ENCODE results near the gene CENPK.
"Not testable (repeated sequence)": the region's sequence is repeated elsewhere in the genome, so short reads cannot be mapped to it uniquely, and the experiment has no call there.

The CENPK gene

GRCh38 chr5:65562731-65563701 is at the start of gene CENPK, which contains the start of gene PPWD1:
Gene CENPK, minus strand, starts transcription at chr5:65563168. Its CDS starts 8,261 bp downstream, at chr5:65554907.
Gene PPWD1, plus strand, starts transcription at chr5:65563296. Its CDS starts 15 bp downstream, at chr5:65563311.
- peak; percentile 92 for DNase-seq

- no peak for DNase-seq
These were observed 49.4 kb upstream of the CENPK start for GRCh38 chr5:65612298-65612907.

- no peak for DNase-seq
These were observed 48.6 kb upstream of the CENPK start for GRCh38 chr5:65611524-65611923.

GRCh38 chr5:65601761-65602160 is 38.8 kb upstream of the CENPK start:
- DNase-seq, result not testable (repeated sequence)

- DNase-seq, result no peak
These were observed 25.7 kb upstream of the CENPK start for GRCh38 chr5:65588694-65589093.

- DNase-seq, result no peak
These were observed 14.2 kb upstream of the CENPK start for GRCh38 chr5:65577141-65577540.

- no peak for DNase-seq
These were observed 7.7 kb upstream of the CENPK start for GRCh38 chr5:65570598-65571226.

GRCh38 chr5:65566505-65566904 is 3.5 kb upstream of the CENPK start:
- DNase-seq, result no peak

- DNase-seq, result no peak
These were observed 809 bp upstream of the CENPK start for GRCh38 chr5:65563777-65564176.

- DNase-seq, result no peak
These were observed 6.2 kb downstream of the CENPK start for GRCh38 chr5:65556718-65557117.

- no peak for DNase-seq
These were observed 6.8 kb downstream of the CENPK start for GRCh38 chr5:65556181-65556580.

GRCh38 chr5:65555287-65555686 is 7.7 kb downstream of the CENPK start:
- DNase-seq, result no peak

- no peak for DNase-seq
These were observed 9.0 kb downstream of the CENPK start for GRCh38 chr5:65553941-65554340.

- DNase-seq, result no peak
These were observed 14.7 kb downstream of the CENPK start for GRCh38 chr5:65548281-65548680.

- DNase-seq, result no peak
These were observed 16.8 kb downstream of the CENPK start for GRCh38 chr5:65546141-65546540.

GRCh38 chr5:65544473-65544872 is 18.5 kb downstream of the CENPK start:
- no peak for DNase-seq

GRCh38 chr5:65539827-65540226 is 23.1 kb downstream of the CENPK start:
- no peak for DNase-seq

- DNase-seq, result no peak
These were observed 27.4 kb downstream of the CENPK start for GRCh38 chr5:65535529-65535987.

- no peak for DNase-seq
These were observed 32.1 kb downstream of the CENPK start for GRCh38 chr5:65530904-65531303.

GRCh38 chr5:65525726-65526125 is 37.2 kb downstream of the CENPK start:
- DNase-seq, result no peak

- DNase-seq, result no peak
These were observed 50.6 kb downstream of the CENPK start for GRCh38 chr5:65512170-65512937.

GRCh38 chr5:65508978-65509377 is 54.0 kb downstream of the CENPK start:
- DNase-seq, result no peak

- no peak for DNase-seq
These were observed 56.0 kb downstream of the CENPK start for GRCh38 chr5:65506961-65507360.

Measured in activated gamma-delta T cell treated with Interleukin-2 at 50 U/mL for 16 hours (primary cell).